Lung (tissue), 12 donors: ENCODE measurements around the gene DNAJB4. TPM values are rescaled to one million over a fixed set of nuclear protein-coding genes. Genes with fewer than 3 reads are reported as not detected.

Experiments used
- ATAC-seq: fragments of 200-7000 bp; cut with Tn5 transposase; one replicate; pipeline ENCODE4 v1.9.1; 2020; ENCODE audit warnings: moderate number of reproducible peaks; ENCODE audit not compliant: insufficient read depth, low FRiP score
- DNase-seq, 3 donors: peaks; one replicate each; pipeline ENCODE4 v3.0.0-alpha.2; 2013 to 2017
- H3K27ac ChIP-seq, 2 donors: one replicate each; pipeline ENCODE4 v1.5.1; 2013; ENCODE audit warnings: mild to moderate bottlenecking in 2 of 2, moderate library complexity in 2 of 2, control low read depth in 1 of 2, inconsistent platforms in 1 of 2, low read depth in 1 of 2, low read length in 1 of 2
- H3K27me3 ChIP-seq, 3 donors: one replicate each; pipeline ENCODE4 v1.5.1; 2013; ENCODE audit warnings: low read length in 2 of 3; ENCODE audit not compliant: control insufficient read depth in 3 of 3, insufficient read depth in 3 of 3
- H3K36me3 ChIP-seq, 4 donors: one replicate each; pipeline ENCODE4 v1.5.1; 2013; ENCODE audit warnings: low read length in 4 of 4, mild to moderate bottlenecking in 1 of 4, moderate library complexity in 1 of 4; ENCODE audit not compliant: control insufficient read depth in 4 of 4, insufficient read depth in 4 of 4
- H3K4me1 ChIP-seq, 5 donors: one replicate each; pipeline ENCODE4 v1.5.1; 2013; ENCODE audit warnings: low read length in 5 of 5, mild to moderate bottlenecking in 2 of 5, moderate library complexity in 1 of 5; ENCODE audit not compliant: control insufficient read depth in 5 of 5, insufficient read depth in 5 of 5
- H3K4me3 ChIP-seq: one replicate; pipeline ENCODE4 v1.5.1; 2013; ENCODE audit warnings: mild to moderate bottlenecking, control low read depth, moderate library complexity
- H3K9ac ChIP-seq, 2 donors: one replicate each; pipeline ENCODE4 v1.5.1; 2013; ENCODE audit warnings: low read length in 2 of 2, control low read depth in 1 of 2; ENCODE audit not compliant: insufficient read depth in 1 of 2
- H3K9me3 ChIP-seq, 4 donors: one replicate each; pipeline ENCODE4 v1.5.1; 2013; ENCODE audit warnings: low read length in 3 of 4, mild to moderate bottlenecking in 1 of 4, moderate library complexity in 1 of 4; ENCODE audit not compliant: control insufficient read depth in 4 of 4, insufficient read depth in 3 of 4
- CTCF ChIP-seq: IDR thresholded peaks from 2 replicates; pipeline ENCODE4 v1.5.1; 2012; ENCODE audit warnings: mild to moderate bottlenecking; ENCODE audit errors: control extremely low read depth, extremely low read depth
- WGBS, 2 donors: extraction: QIAGEN DNeasy Blood & Tissue Kit; methylation state at CpG; one replicate each; pipeline ENCODE4 v1.1.7; 2013; 5-methylcytosine and 5-hydroxymethylcytosine counted together
- polyA plus RNA-seq, 2 donors: library from polyadenylated mRNA; stranded (reverse); fragments of 200-250 nt; gene quantifications; one replicate each; pipeline ENCODE4 v1.2.1, GENCODE V29; 2013
- total RNA-seq, 2 donors: library from RNA; depleted of rRNA in 1 of 2; stranded (reverse); fragments of >200 nt in 1 of 2; gene quantifications; one replicate each; pipeline ENCODE4 v1.2.1, GENCODE V29; 2014 to 2021
- donor health status: control.
- donor health status: control.
- donor health status: Bipolar disorder and iron deficiency.
- donor health status: healthy.
- donor health status: DM: yes; HTN: yes; CAD: no.

DNAJB4 gene
- total and polyA plus RNA-seq, 4 donors: 8.3 to 88.7 (median 21.1) TPM

DNA sequence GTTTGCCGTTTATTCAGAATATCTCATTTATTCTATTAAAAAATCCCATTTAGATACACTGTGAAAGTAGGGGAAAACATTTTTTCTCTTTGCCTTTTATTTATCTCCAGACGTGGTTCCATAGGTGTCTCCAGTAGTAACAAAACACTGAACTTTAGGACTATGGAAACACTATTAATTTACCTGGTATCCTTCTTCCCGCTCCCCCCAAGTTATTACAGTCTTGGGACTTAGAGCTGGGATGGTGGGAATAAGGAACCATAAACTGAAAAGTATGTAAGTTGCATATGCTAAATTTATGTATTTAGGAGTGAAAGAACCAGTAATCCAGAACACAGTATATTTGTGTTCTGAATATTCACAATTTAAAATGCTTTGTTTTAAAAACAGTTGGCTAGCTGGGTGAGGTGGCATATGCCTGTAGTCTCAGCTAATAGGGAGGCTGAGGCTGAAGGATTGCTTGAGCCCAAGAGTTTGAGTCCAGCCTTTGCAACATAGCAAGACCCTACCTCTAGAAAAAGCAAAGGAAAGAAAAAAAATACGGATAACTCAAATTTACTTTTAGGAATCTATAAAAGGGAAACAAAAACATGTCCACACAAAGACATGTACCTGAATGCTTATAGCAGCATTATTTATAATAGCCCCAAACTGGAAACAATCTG lies 3.1 kb downstream of the DNAJB4 start:
- H3K27me3 ChIP-seq: no peaks in the 10 kb centered on the region
- H3K36me3 ChIP-seq: no peaks in the 10 kb centered on the region
- H3K27ac ChIP-seq: no peak overlapping the region
- no peak for ATAC-seq
- WGBS, 2 donors: 83 to 92% methylated on average over 4 of the region's 4 CpGs
- TF ChIP-seq CTCF: no peak
- H3K4me3 ChIP-seq: no peak overlapping the region
- peaks cover 0 to 26% (median 0%) of the 10 kb centered on the region in 5 donors for H3K4me1 ChIP-seq
- H3K9me3 ChIP-seq: no peaks in the 10 kb centered on the region
- DNase-seq: no peak
- H3K9ac ChIP-seq: no peak overlapping the region

DNA sequence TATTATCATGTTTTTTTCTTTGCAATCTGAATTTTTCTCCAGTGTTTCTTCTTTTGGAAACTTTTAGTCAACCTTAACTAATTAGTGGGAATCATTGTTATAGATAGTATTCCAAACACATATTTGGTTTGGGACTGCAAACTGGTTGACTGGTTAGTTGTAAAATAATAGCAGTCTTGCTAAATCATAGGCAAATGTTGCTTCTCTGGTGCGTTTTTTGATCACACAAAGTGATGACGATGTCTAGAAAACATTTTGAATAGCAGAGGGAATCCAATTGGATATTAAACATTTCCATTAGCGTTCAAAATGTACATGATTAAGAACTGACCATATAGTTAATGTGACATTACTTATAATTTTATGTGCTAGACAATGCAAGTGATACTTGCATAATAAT lies 4.5 kb downstream of the DNAJB4 start:
- H3K9ac ChIP-seq: no peak overlapping the region
- H3K27me3 ChIP-seq: no peaks in the 10 kb centered on the region
- DNase-seq (no peak), ATAC-seq (no peak)
- no peak overlapping the region for H3K4me3 ChIP-seq
- H3K4me1 ChIP-seq: peaks cover 0 to 19% (median 3%) of the 10 kb centered on the region in 5 donors
- H3K27ac ChIP-seq: peak overlapping the region in 1 of 2 donors; percentile 45
- H3K9me3 ChIP-seq: no peaks in the 10 kb centered on the region
- peaks cover 0 to 7% (median 0%) of the 10 kb centered on the region in 4 donors for H3K36me3 ChIP-seq
- TF ChIP-seq CTCF: no peak
- 91 to 94% methylated on average over 3 of the region's 3 CpGs for WGBS, 2 donors

DNA sequence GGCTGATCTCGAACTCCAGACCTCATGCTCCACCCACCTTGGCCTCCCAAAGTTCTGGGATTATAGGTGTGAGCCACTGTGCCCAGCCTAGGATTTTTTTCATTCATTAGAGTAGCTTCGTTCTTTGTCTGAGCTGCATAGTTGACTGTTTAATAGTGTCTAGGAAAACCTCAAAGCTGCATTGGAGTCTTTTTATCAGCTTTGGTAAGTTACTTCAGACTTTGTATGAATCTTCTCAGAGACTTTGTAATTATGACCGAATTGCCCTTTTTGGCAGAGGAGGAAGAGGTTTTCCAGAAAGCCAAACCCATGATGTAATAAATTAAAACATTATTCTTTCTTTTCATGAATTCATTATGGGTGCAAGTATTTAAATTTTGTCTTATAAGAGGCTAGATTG lies 5.1 kb downstream of the DNAJB4 start:
- Histone ChIP-seq H3K9ac (no peak overlapping the region), H3K27ac (peak overlapping the region in 1 of 2 donors; percentile 45), H3K36me3 (peaks cover 0 to 12% (median 1%) of the 10 kb centered on the region in 4 donors), H3K27me3 (no peaks in the 10 kb centered on the region), H3K4me1 (peaks cover 0 to 19% (median 3%) of the 10 kb centered on the region in 5 donors), H3K4me3 (no peak overlapping the region), H3K9me3 (no peaks in the 10 kb centered on the region)
- DNase-seq: no peak
- 84 to 93% methylated on average over 3 of the region's 3 CpGs for WGBS, 2 donors
- ATAC-seq: no peak
- no peak for TF ChIP-seq CTCF
